Esophagus squamous epithelium (tissue), 4 donors: ENCODE results near the gene FBXL14.

Experiments used
- CTCF ChIP-seq, 6 experiments: fragments of 450-650 bp in 4 of 6; fragments of 200-600 bp in 2 of 6; sonication (generic) in 2 of 6; IDR thresholded peaks; one replicate each; pipeline ENCODE4 v1.5.1; 2016 to 2019; ENCODE audit warnings: antibody characterized with exemption in 6 of 6, mild to moderate bottlenecking in 4 of 6, moderate library complexity in 4 of 6
- POLR2A ChIP-seq, 4 donors: fragments of 450-650 bp; IDR thresholded peaks; one replicate each; pipeline ENCODE4 v1.6.1; 2017; ENCODE audit warnings: antibody characterized with exemption in 4 of 4, mild to moderate bottlenecking in 4 of 4, moderate library complexity in 3 of 4

GRCh38 chr12:1611803-1612572, 17.6 kb upstream of the FBXL14 start:
- TF ChIP-seq CTCF (IDR thresholded peaks at IDR 0.05) (no peak), POLR2A (IDR thresholded peaks at IDR 0.05) (no peak)
